Lower leg skin (tissue), 3 donors: ENCODE measurements around the gene ODAD2.

Source experiments
- CTCF ChIP-seq, 3 donors: fragments of 450-650 bp; IDR thresholded peaks; one replicate each; pipeline ENCODE4 v1.5.1; 2016; ENCODE audit warnings: antibody characterized with exemption in 3 of 3, mild to moderate bottlenecking in 3 of 3, moderate library complexity in 2 of 3
- POLR2A ChIP-seq, 2 donors: fragments of 450-650 bp; IDR thresholded peaks; one replicate each; pipeline ENCODE4 v1.6.1; 2016 to 2017; ENCODE audit warnings: antibody characterized with exemption in 2 of 2, mild to moderate bottlenecking in 1 of 2, moderate library complexity in 1 of 2

GRCh38 chr10:27986821-27987220, 12.1 kb downstream of the ODAD2 start:
- no peak for TF ChIP-seq CTCF (IDR thresholded peaks at IDR 0.05)
- no peak for TF ChIP-seq POLR2A (IDR thresholded peaks at IDR 0.05)
